Measurements from ENCODE around the gene KLKB1. TPM values are rescaled to one million over a fixed set of nuclear protein-coding genes. Genes with fewer than 3 reads are reported as not detected.
A peak's percentile ranks its signal among the peaks of the same experiment; 100 is the strongest.

KLKB1 gene
- polyA plus RNA-seq, 1 of the 3 experiments (the other 2 are of a cell fraction) = 0.12 TPM

- Histone ChIP-seq H3K4me2 (peak overlapping the region; percentile 43; the same call in 1 of the 2 replicates), H3K27ac (ENCODE audit: low read depth in 2 of 2, low read length in 1 of 2) (peak overlapping the region in 1 of 2 experiments; percentile 65; a peak in 2 of 4 replicates), H3K9me3 (no peaks in the 10 kb centered on the region), H4K20me1 (ENCODE audit: insufficient read depth) (no peaks in the 10 kb centered on the region), H3K79me2 (ENCODE audit: insufficient read depth) (no peaks in the 10 kb centered on the region), H3F3A (replicated peaks; ENCODE audit: insufficient read depth) (peaks cover 28% of the 10 kb centered on the region), H2AFZ (ENCODE audit: low read depth) (no peak overlapping the region), H3K9me2 (no peaks in the 10 kb centered on the region), H3K36me3 (replicated peaks in 1 of 2; ENCODE audit: control insufficient read depth in 1 of 2, insufficient read depth in 2 of 2, low read length in 1 of 2) (peaks cover 6 to 7% of the 10 kb centered on the region in 2 experiments), H3K4me1 (ENCODE audit: control insufficient read depth in 1 of 2, insufficient read depth in 2 of 2, low read depth in 1 of 2, low read length in 1 of 2) (peaks cover 0 to 4% of the 10 kb centered on the region in 2 experiments; a peak in 1 of 4 replicates), H3K9ac (no peak overlapping the region), H3K4me3 (ENCODE audit: low read depth in 2 of 2, low read length in 1 of 2) (peak overlapping the region in 1 of 2 experiments; percentile 41; a peak in 3 of 4 replicates), H3K27me3 (ENCODE audit: insufficient read depth) (no peaks in the 10 kb centered on the region)
- ChIA-PET POLR2A (interaction anchor here (0.9 kb wide), 1 partner anchor 13 kb away, joined by 3 read pairs; the partner anchor contains the start of gene CYP4V2), CTCF (interaction anchor here (1.1 to 1.7 kb wide), 2 partner anchors 9 to 12 kb away, joined by 3 to 6 read pairs; no protein-coding TSS in a partner anchor)
- WGBS (ENCODE audit: low lambda C conversion rate) = 66% methylated on average over 45 of the region's 45 CpGs
- TF ChIP-seq, protein P1, sequence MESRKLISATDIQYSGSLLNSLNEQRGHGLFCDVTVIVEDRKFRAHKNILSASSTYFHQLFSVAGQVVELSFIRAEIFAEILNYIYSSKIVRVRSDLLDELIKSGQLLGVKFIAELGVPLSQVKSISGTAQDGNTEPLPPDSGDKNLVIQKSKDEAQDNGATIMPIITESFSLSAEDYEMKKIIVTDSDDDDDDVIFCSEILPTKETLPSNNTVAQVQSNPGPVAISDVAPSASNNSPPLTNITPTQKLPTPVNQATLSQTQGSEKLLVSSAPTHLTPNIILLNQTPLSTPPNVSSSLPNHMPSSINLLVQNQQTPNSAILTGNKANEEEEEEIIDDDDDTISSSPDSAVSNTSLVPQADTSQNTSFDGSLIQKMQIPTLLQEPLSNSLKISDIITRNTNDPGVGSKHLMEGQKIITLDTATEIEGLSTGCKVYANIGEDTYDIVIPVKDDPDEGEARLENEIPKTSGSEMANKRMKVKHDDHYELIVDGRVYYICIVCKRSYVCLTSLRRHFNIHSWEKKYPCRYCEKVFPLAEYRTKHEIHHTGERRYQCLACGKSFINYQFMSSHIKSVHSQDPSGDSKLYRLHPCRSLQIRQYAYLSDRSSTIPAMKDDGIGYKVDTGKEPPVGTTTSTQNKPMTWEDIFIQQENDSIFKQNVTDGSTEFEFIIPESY (IDR thresholded peaks at IDR 0.05; ENCODE audit: borderline replicate concordance, low read depth) = no peak
- no peak for TF ChIP-seq SMC3 (IDR thresholded peaks at IDR 0.05; ENCODE audit: low read depth, low read length)
- no peak for TF ChIP-seq GATA2 (CRISPR knock-in tag; IDR thresholded peaks at IDR 0.05)
- TF ChIP-seq, protein P2, sequence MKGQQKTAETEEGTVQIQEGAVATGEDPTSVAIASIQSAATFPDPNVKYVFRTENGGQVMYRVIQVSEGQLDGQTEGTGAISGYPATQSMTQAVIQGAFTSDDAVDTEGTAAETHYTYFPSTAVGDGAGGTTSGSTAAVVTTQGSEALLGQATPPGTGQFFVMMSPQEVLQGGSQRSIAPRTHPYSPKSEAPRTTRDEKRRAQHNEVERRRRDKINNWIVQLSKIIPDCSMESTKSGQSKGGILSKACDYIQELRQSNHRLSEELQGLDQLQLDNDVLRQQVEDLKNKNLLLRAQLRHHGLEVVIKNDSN (IDR thresholded peaks at IDR 0.05; ENCODE audit: borderline replicate concordance, low read depth) = no peak
- no peak for TF ChIP-seq GABPA (IDR thresholded peaks at IDR 0.05; ENCODE audit: low read depth)
- TF ChIP-seq SIN3A (IDR thresholded peaks at IDR 0.05; ENCODE audit: borderline replicate concordance, low read depth, low read length) = no peak
- TF ChIP-seq, protein P3, sequence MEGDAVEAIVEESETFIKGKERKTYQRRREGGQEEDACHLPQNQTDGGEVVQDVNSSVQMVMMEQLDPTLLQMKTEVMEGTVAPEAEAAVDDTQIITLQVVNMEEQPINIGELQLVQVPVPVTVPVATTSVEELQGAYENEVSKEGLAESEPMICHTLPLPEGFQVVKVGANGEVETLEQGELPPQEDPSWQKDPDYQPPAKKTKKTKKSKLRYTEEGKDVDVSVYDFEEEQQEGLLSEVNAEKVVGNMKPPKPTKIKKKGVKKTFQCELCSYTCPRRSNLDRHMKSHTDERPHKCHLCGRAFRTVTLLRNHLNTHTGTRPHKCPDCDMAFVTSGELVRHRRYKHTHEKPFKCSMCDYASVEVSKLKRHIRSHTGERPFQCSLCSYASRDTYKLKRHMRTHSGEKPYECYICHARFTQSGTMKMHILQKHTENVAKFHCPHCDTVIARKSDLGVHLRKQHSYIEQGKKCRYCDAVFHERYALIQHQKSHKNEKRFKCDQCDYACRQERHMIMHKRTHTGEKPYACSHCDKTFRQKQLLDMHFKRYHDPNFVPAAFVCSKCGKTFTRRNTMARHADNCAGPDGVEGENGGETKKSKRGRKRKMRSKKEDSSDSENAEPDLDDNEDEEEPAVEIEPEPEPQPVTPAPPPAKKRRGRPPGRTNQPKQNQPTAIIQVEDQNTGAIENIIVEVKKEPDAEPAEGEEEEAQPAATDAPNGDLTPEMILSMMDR (IDR thresholded peaks at IDR 0.05) = no peak
- peak; percentile 61 for DNase-seq
Measured at GRCh38 chr4:186204103-186204559, 23.2 kb upstream of the KLKB1 start.

DNA sequence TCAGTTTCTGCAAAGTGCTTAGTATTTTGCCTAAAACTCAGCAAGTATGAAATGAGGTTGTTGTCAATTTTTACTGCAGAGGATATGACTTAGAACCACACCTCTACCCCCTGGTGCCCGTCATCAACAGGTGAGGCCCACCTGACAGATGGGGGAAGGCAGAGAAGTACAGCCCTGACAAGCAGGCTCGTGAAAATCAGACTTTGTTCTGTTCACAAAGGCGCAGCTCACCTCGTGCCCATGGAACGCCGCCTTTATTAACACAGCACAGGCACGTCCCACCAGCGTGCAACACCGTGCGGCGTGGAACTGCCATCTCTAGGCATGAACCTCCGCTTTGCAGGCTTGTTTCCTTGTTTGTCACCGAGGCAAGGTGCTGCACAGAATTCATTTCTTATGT, 22.6 kb upstream of the KLKB1 start:
- Histone ChIP-seq H3K4me2 (peak overlapping the region; percentile 43; the same call in 1 of the 2 replicates), H3K27me3 (ENCODE audit: insufficient read depth) (no peaks in the 10 kb centered on the region), H3F3A (replicated peaks; ENCODE audit: insufficient read depth) (peaks cover 28% of the 10 kb centered on the region), H3K4me1 (ENCODE audit: control insufficient read depth in 1 of 2, insufficient read depth in 2 of 2, low read depth in 1 of 2, low read length in 1 of 2) (peaks cover 0 to 4% of the 10 kb centered on the region in 2 experiments; a peak in 1 of 4 replicates), H3K9me3 (no peaks in the 10 kb centered on the region), H3K27ac (ENCODE audit: low read depth in 2 of 2, low read length in 1 of 2) (peak overlapping the region in 1 of 2 experiments; percentile 48; a peak in 1 of 4 replicates), H3K79me2 (ENCODE audit: insufficient read depth) (no peaks in the 10 kb centered on the region), H4K20me1 (ENCODE audit: insufficient read depth) (no peaks in the 10 kb centered on the region), H3K9ac (no peak overlapping the region), H2AFZ (ENCODE audit: low read depth) (no peak overlapping the region), H3K9me2 (no peaks in the 10 kb centered on the region), H3K36me3 (replicated peaks in 1 of 2; ENCODE audit: control insufficient read depth in 1 of 2, insufficient read depth in 2 of 2, low read length in 1 of 2) (peaks cover 11 to 13% of the 10 kb centered on the region in 2 experiments), H3K4me3 (ENCODE audit: low read depth in 2 of 2, low read length in 1 of 2) (peak overlapping the region in 1 of 2 experiments; percentile 41; a peak in 3 of 4 replicates)
- no peak for DNase-seq
- CTCF ChIA-PET = no interaction called here
- POLR2A ChIA-PET = no interaction called here
- 74% methylated on average over 13 of the region's 13 CpGs for WGBS (ENCODE audit: low lambda C conversion rate)
- TF ChIP-seq GABPA (IDR thresholded peaks at IDR 0.05; ENCODE audit: low read depth) = no peak
- no peak for TF ChIP-seq FOXM1 (IDR thresholded peaks at IDR 0.05; ENCODE audit: low read depth)
- no peak for TF ChIP-seq EP300 (IDR thresholded peaks at IDR 0.05; ENCODE audit: borderline replicate concordance in 1 of 2, low read depth in 1 of 2, low read length in 1 of 2)
- TF ChIP-seq, protein P4, sequence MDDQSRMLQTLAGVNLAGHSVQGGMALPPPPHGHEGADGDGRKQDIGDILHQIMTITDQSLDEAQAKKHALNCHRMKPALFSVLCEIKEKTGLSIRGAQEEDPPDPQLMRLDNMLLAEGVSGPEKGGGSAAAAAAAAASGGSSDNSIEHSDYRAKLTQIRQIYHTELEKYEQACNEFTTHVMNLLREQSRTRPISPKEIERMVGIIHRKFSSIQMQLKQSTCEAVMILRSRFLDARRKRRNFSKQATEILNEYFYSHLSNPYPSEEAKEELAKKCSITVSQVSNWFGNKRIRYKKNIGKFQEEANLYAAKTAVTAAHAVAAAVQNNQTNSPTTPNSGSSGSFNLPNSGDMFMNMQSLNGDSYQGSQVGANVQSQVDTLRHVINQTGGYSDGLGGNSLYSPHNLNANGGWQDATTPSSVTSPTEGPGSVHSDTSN (IDR thresholded peaks at IDR 0.05) = no peak
- TF ChIP-seq TAF1 (IDR thresholded peaks at IDR 0.05; ENCODE audit: borderline replicate concordance, low read depth, low read length) = no peak
- TF ChIP-seq, protein P5, sequence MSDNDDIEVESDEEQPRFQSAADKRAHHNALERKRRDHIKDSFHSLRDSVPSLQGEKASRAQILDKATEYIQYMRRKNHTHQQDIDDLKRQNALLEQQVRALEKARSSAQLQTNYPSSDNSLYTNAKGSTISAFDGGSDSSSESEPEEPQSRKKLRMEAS (IDR thresholded peaks at IDR 0.05; ENCODE audit: low read depth) = no peak
- no peak for TF ChIP-seq JUND (IDR thresholded peaks at IDR 0.05)
- no peak for TF ChIP-seq USF2 (IDR thresholded peaks at IDR 0.05; ENCODE audit: borderline replicate concordance, low read depth, low read length)
- TF ChIP-seq MEF2A (IDR thresholded peaks at IDR 0.05; ENCODE audit: borderline replicate concordance, low read depth) = no peak
- TF ChIP-seq ELF1 (IDR thresholded peaks at IDR 0.05) = no peak
- no peak for TF ChIP-seq EZH2phosphoT487 (IDR thresholded peaks at IDR 0.05; ENCODE audit: borderline replicate concordance, low read depth)
- no peak for TF ChIP-seq TCF12 (IDR thresholded peaks at IDR 0.05)
- TF ChIP-seq, protein P6, sequence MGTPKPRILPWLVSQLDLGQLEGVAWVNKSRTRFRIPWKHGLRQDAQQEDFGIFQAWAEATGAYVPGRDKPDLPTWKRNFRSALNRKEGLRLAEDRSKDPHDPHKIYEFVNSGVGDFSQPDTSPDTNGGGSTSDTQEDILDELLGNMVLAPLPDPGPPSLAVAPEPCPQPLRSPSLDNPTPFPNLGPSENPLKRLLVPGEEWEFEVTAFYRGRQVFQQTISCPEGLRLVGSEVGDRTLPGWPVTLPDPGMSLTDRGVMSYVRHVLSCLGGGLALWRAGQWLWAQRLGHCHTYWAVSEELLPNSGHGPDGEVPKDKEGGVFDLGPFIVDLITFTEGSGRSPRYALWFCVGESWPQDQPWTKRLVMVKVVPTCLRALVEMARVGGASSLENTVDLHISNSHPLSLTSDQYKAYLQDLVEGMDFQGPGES (IDR thresholded peaks at IDR 0.05; ENCODE audit: low read depth, low read length) = no peak

Data from SK-N-SH (cell line).